Sigmoid colon (tissue), 7 donors: ENCODE measurements around the gene VRTN. TPM values are rescaled to one million over a fixed set of nuclear protein-coding genes. Genes with fewer than 3 reads are reported as not detected.

Source experiments
- DNase-seq: peaks from one replicate; pipeline ENCODE4 v3.0.0-alpha.2; 2019
- H3K27ac ChIP-seq, 4 donors: fragments of 200-600 bp; sonication (generic); one replicate each; pipeline ENCODE4 v1.5.1; 2016 to 2019; ENCODE audit warnings: mild to moderate bottlenecking in 1 of 4
- H3K27me3 ChIP-seq, 3 donors: fragments of 200-600 bp; sonication (generic); one replicate each; pipeline ENCODE4 v1.5.1; 2019; ENCODE audit warnings: mild to moderate bottlenecking in 1 of 3
- H3K36me3 ChIP-seq, 4 donors: fragments of 200-600 bp; sonication (generic); one replicate each; pipeline ENCODE4 v1.5.1; 2016 to 2019
- H3K4me1 ChIP-seq, 4 donors: fragments of 200-600 bp; sonication (generic); one replicate each; pipeline ENCODE4 v1.5.1; 2017 to 2019
- H3K4me3 ChIP-seq, 4 donors: fragments of 200-600 bp; sonication (generic); one replicate each; pipeline ENCODE4 v1.5.1; 2017 to 2019; ENCODE audit warnings: mild to moderate bottlenecking in 2 of 4, moderate library complexity in 1 of 4
- H3K9me3 ChIP-seq, 4 donors: fragments of 200-600 bp in 3 of 4; sonication (generic) in 3 of 4; one replicate each; pipeline versions ENCODE4 v1.5.1 to v1.6.1; 2013 to 2019
- CTCF ChIP-seq, 4 experiments: fragments of 450-650 bp in 3 of 4; fragments of 200-600 bp in 1 of 4; IDR thresholded peaks; one replicate each; pipeline ENCODE4 v1.5.1; 2016 to 2019; ENCODE audit warnings: antibody characterized with exemption in 4 of 4, mild to moderate bottlenecking in 3 of 4, moderate library complexity in 2 of 4
- EP300 ChIP-seq, 4 donors: sonication (generic); formaldehyde crosslinking; IDR thresholded peaks; one replicate each; pipeline ENCODE4 v1.6.1; 2017; ENCODE audit warnings: antibody characterized with exemption in 4 of 4
- POLR2A ChIP-seq, 2 donors: fragments of 450-650 bp; IDR thresholded peaks; one replicate each; pipeline ENCODE4 v1.6.1; 2016; ENCODE audit warnings: antibody characterized with exemption in 2 of 2, mild to moderate bottlenecking in 2 of 2, moderate library complexity in 2 of 2
- POLR2AphosphoS5 ChIP-seq, 4 donors: sonication (generic); formaldehyde crosslinking; IDR thresholded peaks; one replicate each; pipeline ENCODE4 v1.6.1; 2017; ENCODE audit warnings: antibody characterized with exemption in 4 of 4
- WGBS, 2 donors: extraction: QIAGEN DNeasy Blood & Tissue Kit; methylation state at CpG; one replicate each; pipeline ENCODE4 v1.1.7; 2013; 5-methylcytosine and 5-hydroxymethylcytosine counted together
- intact Hi-C: fragments of 100-400 bp; cut with DNase I; formaldehyde crosslinking; loops from one replicate; pipeline ENCODE4 v1.15.1; 2023
- polyA plus RNA-seq, 3 donors: library from polyadenylated mRNA; stranded (reverse); fragments of 200-250 nt; gene quantifications; one replicate each; pipeline ENCODE4 v1.2.3, GENCODE V29; 2013
- total RNA-seq, 4 donors: library from RNA; depleted of rRNA; stranded (reverse); fragments of >200 nt; gene quantifications; one replicate each; pipeline ENCODE4 v1.1.0, GENCODE V29; 2016
- donor health status: healthy with polysubstance abuse.
- donor health status: Bipolar disorder and iron deficiency.
- donor health status: healthy.

Gene VRTN
- total and polyA plus RNA-seq, 7 donors, result 0.23 to 0.25 TPM; not detected in 5

GRCh38 chr14:74350928-74351323 is 2.7 kb downstream of the VRTN start:
- no peak for TF ChIP-seq POLR2AphosphoS5 (IDR thresholded peaks at IDR 0.05)
- TF ChIP-seq CTCF (IDR thresholded peaks at IDR 0.05), result no peak
- no peak for TF ChIP-seq EP300 (IDR thresholded peaks at IDR 0.05)
- TF ChIP-seq POLR2A (IDR thresholded peaks at IDR 0.05), result no peak
- peaks cover 0 to 69% (median 24%) of the 10 kb centered on the region in 3 donors for H3K27me3 ChIP-seq
- H3K27ac ChIP-seq, result no peak overlapping the region
- WGBS, 2 donors, result 3 to 11% methylated on average over 1 of the region's 1 CpG
- H3K4me3 ChIP-seq, result no peak overlapping the region
- H3K4me1 ChIP-seq, result no peaks in the 10 kb centered on the region
- no peaks in the 10 kb centered on the region for H3K9me3 ChIP-seq
- no peak for DNase-seq
- no peaks in the 10 kb centered on the region for H3K36me3 ChIP-seq
- intact Hi-C loops, result no loop called here

GRCh38 chr14:74356892-74357575 is 8.8 kb downstream of the VRTN start:
- Histone ChIP-seq H3K36me3 (no peaks in the 10 kb centered on the region), H3K27me3 (peaks cover 0 to 13% (median 0%) of the 10 kb centered on the region in 3 donors), H3K4me3 (no peak overlapping the region), H3K27ac (no peak overlapping the region), H3K9me3 (no peaks in the 10 kb centered on the region), H3K4me1 (no peaks in the 10 kb centered on the region)
- intact Hi-C loops, result no loop called here
- no peak for DNase-seq
- no peak for TF ChIP-seq CTCF (IDR thresholded peaks at IDR 0.05)
- TF ChIP-seq POLR2A (IDR thresholded peaks at IDR 0.05), result no peak
- TF ChIP-seq POLR2AphosphoS5 (IDR thresholded peaks at IDR 0.05), result no peak
- TF ChIP-seq EP300 (IDR thresholded peaks at IDR 0.05), result no peak
- WGBS, 2 donors, result 94% methylated on average over 32 of the region's 32 CpGs

- peaks cover 0 to 9% (median 0%) of the 10 kb centered on the region in 3 donors for H3K27me3 ChIP-seq
- no peak overlapping the region for H3K27ac ChIP-seq
- DNase-seq, result no peak
- intact Hi-C loops, result no loop called here
- WGBS, 2 donors, result 94% methylated on average over 19 of the region's 19 CpGs
- TF ChIP-seq CTCF (IDR thresholded peaks at IDR 0.05) (no peak), POLR2A (IDR thresholded peaks at IDR 0.05) (no peak), EP300 (IDR thresholded peaks at IDR 0.05) (no peak), POLR2AphosphoS5 (IDR thresholded peaks at IDR 0.05) (no peak)
- H3K4me3 ChIP-seq, result no peak overlapping the region
- H3K9me3 ChIP-seq, result no peaks in the 10 kb centered on the region
- no peaks in the 10 kb centered on the region for H3K36me3 ChIP-seq
- H3K4me1 ChIP-seq, result peaks cover 0 to 2% (median 0%) of the 10 kb centered on the region in 4 donors
Measured at GRCh38 chr14:74357585-74357984, 9.3 kb downstream of the VRTN start.

- Histone ChIP-seq H3K9me3 (no peaks in the 10 kb centered on the region), H3K4me3 (no peak overlapping the region), H3K4me1 (peaks cover 0 to 4% (median 0%) of the 10 kb centered on the region in 4 donors), H3K36me3 (no peaks in the 10 kb centered on the region), H3K27me3 (peaks cover 0 to 8% (median 0%) of the 10 kb centered on the region in 3 donors), H3K27ac (no peak overlapping the region)
- TF ChIP-seq CTCF (IDR thresholded peaks at IDR 0.05), result no peak
- TF ChIP-seq POLR2AphosphoS5 (IDR thresholded peaks at IDR 0.05), result no peak
- TF ChIP-seq POLR2A (IDR thresholded peaks at IDR 0.05), result no peak
- no peak for TF ChIP-seq EP300 (IDR thresholded peaks at IDR 0.05)
- intact Hi-C loops, result no loop called here
- WGBS, 2 donors, result 93 to 94% methylated on average over 17 of the region's 17 CpGs
- DNase-seq, result no peak
Measured at GRCh38 chr14:74358176-74358829, 10.0 kb downstream of the VRTN start.
